Left renal cortex interstitium (tissue), 4 donors: Measurements from ENCODE around the gene PDCD10. TPM values are rescaled to one million over a fixed set of nuclear protein-coding genes. Genes with fewer than 3 reads are reported as not detected.
A peak's percentile ranks its signal among the peaks of the same experiment; 100 is the strongest.

Source experiments
- DNase-seq, 4 donors: peaks; one replicate each; pipeline ENCODE4 v3.0.0-alpha.2; 2013; ENCODE audit warnings: low read depth in 4 of 4, low spot score in 2 of 4, missing footprints in 1 of 4
- polyA plus RNA-seq, 4 donors: library from polyadenylated mRNA; unstranded; fragments of 120-200 nt; gene quantifications; one replicate each; pipeline ENCODE4 v1.2.1, GENCODE V29; 2013; ENCODE audit not compliant: insufficient read length in 4 of 4

PDCD10 gene
- polyA plus RNA-seq, 4 donors, result 57.1 to 80.1 (median 68.3) TPM

GRCh38 chr3:167684388-167684993, 50.2 kb downstream of the PDCD10 start:
- peak; percentile 3 to 49 (median 22) for DNase-seq

- no peak for DNase-seq
Measured at GRCh38 chr3:167679526-167679925, 55.2 kb downstream of the PDCD10 start.

GRCh38 chr3:167675848-167676247, 58.8 kb downstream of the PDCD10 start:
- no peak for DNase-seq

GRCh38 chr3:167673221-167673620, 61.5 kb downstream of the PDCD10 start:
- no peak for DNase-seq

- DNase-seq, result no peak
Measured at GRCh38 chr3:167671878-167672427, 62.7 kb downstream of the PDCD10 start.

- no peak for DNase-seq
Measured at GRCh38 chr3:167669699-167670098, 65.0 kb downstream of the PDCD10 start.

GRCh38 chr3:167668651-167669050, 66.0 kb downstream of the PDCD10 start:
- DNase-seq, result no peak

GRCh38 chr3:167666563-167666962, 68.1 kb downstream of the PDCD10 start:
- no peak for DNase-seq

- DNase-seq, result no peak
Measured at GRCh38 chr3:167662919-167663400, 71.7 kb downstream of the PDCD10 start.

GRCh38 chr3:167657684-167658225, 76.9 kb downstream of the PDCD10 start:
- no peak for DNase-seq

GRCh38 chr3:167656821-167657220, 77.9 kb downstream of the PDCD10 start:
- DNase-seq, result no peak

- no peak for DNase-seq
Measured at GRCh38 chr3:167653760-167654159, 80.9 kb downstream of the PDCD10 start, which contains the start of gene WDR49. WDR49 (minus strand) TSS chr3:167653942; CDS start chr3:167653425, 517 bp downstream.

- no peak for DNase-seq
Measured at GRCh38 chr3:167653155-167653554, 81.5 kb downstream of the PDCD10 start.

GRCh38 chr3:167651826-167652225, 82.9 kb downstream of the PDCD10 start:
- DNase-seq, result no peak

- no peak for DNase-seq
Measured at GRCh38 chr3:167650459-167650858, 84.2 kb downstream of the PDCD10 start.

- DNase-seq, result no peak
Measured at GRCh38 chr3:167649746-167650145, 84.9 kb downstream of the PDCD10 start.

GRCh38 chr3:167644611-167645010, 90.1 kb downstream of the PDCD10 start:
- no peak for DNase-seq

Other genes starting within 250 kb of the PDCD10 start
- 1 to 10 TPM; 1.3 to 2.9 (median 2.4) TPM for gene WDR49, start 81.0 kb downstream of the PDCD10 start, polyA plus RNA-seq
- 10 to 100 TPM; 39.6 to 54.0 (median 44.0) TPM for gene SERPINI1, start 829 bp upstream of the PDCD10 start, polyA plus RNA-seq